GM23338 (cell line): Measurements from ENCODE around the gene TRHDE. TPM values are rescaled to one million over a fixed set of nuclear protein-coding genes. Genes with fewer than 3 reads are reported as not detected.

Experiments
- ATAC-seq: fragments of 200-7000 bp; cut with Tn5 transposase; 3 replicates; pipeline ENCODE4 v1.9.1; 2020
- DNase-seq: peaks from one replicate; pipeline ENCODE4 v3.0.0-alpha.2; 2015; ENCODE audit warnings: low spot score
- H2AFZ ChIP-seq: fragments of 200-600 bp; sonication (generic); 2 replicates; pipeline ENCODE4 v1.8.0; 2016; ENCODE audit warnings: antibody characterized with exemption, mild to moderate bottlenecking, moderate library complexity
- H3F3A ChIP-seq: fragments of 200-600 bp; sonication (generic); replicated peaks from 2 replicates; pipeline ENCODE4 v1.8.0; 2017; ENCODE audit warnings: antibody characterized with exemption, mixed run types, low read depth
- H3K27ac ChIP-seq: fragments of 200-600 bp; sonication (generic); 2 replicates; pipeline ENCODE4 v1.6.1; 2016; ENCODE audit warnings: low read depth
- H3K27me3 ChIP-seq: fragments of 200-600 bp; sonication (generic); 2 replicates; pipeline ENCODE4 v1.8.0; 2016; ENCODE audit warnings: mild to moderate bottlenecking, mixed run types, moderate library complexity; ENCODE audit not compliant: insufficient read depth
- H3K36me3 ChIP-seq: fragments of 200-600 bp; sonication (generic); 2 replicates; pipeline ENCODE4 v1.8.0; 2016; ENCODE audit warnings: mild to moderate bottlenecking; ENCODE audit not compliant: insufficient read depth
- H3K4me1 ChIP-seq: fragments of 200-600 bp; sonication (generic); 2 replicates; pipeline ENCODE4 v1.8.0; 2016; ENCODE audit warnings: mild to moderate bottlenecking, moderate library complexity; ENCODE audit not compliant: insufficient read depth
- H3K4me2 ChIP-seq: fragments of 200-600 bp; sonication (generic); 2 replicates; pipeline ENCODE4 v1.7.1; 2017; ENCODE audit warnings: mixed run types
- H3K4me3 ChIP-seq: fragments of 200-600 bp; sonication (generic); 2 replicates; pipeline ENCODE4 v1.6.1; 2016; ENCODE audit warnings: mixed run types
- H3K79me2 ChIP-seq: fragments of 200-600 bp; sonication (generic); replicated peaks from 2 replicates; pipeline ENCODE4 v1.8.0; 2017; ENCODE audit warnings: mild to moderate bottlenecking; ENCODE audit not compliant: insufficient read depth
- H3K9me2 ChIP-seq: fragments of 200-600 bp; sonication (generic); 2 replicates; pipeline ENCODE4 v1.8.0; 2017; ENCODE audit not compliant: insufficient read depth
- H4K20me1 ChIP-seq: fragments of 200-600 bp; sonication (generic); replicated peaks from 2 replicates; pipeline ENCODE4 v1.8.0; 2017; ENCODE audit warnings: mild to moderate bottlenecking; ENCODE audit not compliant: insufficient read depth
- H3K27ac Mint-ChIP-seq: 2 replicates; pipeline ENCODE4 v1.8.0; 2020; ENCODE audit warnings: inconsistent platforms, mild to moderate bottlenecking, moderate library complexity, mixed read lengths
- H3K27me3 Mint-ChIP-seq: 3 replicates; pipeline ENCODE4 v1.8.0; 2022; ENCODE audit warnings: low read depth, mild to moderate bottlenecking, moderate library complexity, mixed read lengths, inconsistent platforms; ENCODE audit not compliant: insufficient read depth, poor library complexity
- H3K36me3 Mint-ChIP-seq: 3 replicates; pipeline ENCODE4 v1.8.0; 2021; ENCODE audit warnings: low read depth, mild to moderate bottlenecking, inconsistent platforms, moderate library complexity, mixed read lengths
- H3K4me1 Mint-ChIP-seq: 3 replicates; pipeline ENCODE4 v1.8.0; 2020; ENCODE audit warnings: mild to moderate bottlenecking, inconsistent platforms, mixed read lengths
- H3K4me3 Mint-ChIP-seq: 3 replicates; pipeline ENCODE4 v1.8.0; 2021; ENCODE audit warnings: moderate library complexity, mild to moderate bottlenecking, inconsistent platforms, mixed read lengths
- H3K9me3 Mint-ChIP-seq: 3 replicates; pipeline ENCODE4 v1.8.0; 2020; ENCODE audit warnings: moderate library complexity, mild to moderate bottlenecking, inconsistent platforms, mixed read lengths
- CREB1 ChIP-seq: fragments of 250-450 bp; sonication (Bioruptor Pico); IDR thresholded peaks from 2 replicates; pipeline ENCODE4 v1.5.0; 2020; ENCODE audit warnings: low read depth, mild to moderate bottlenecking, moderate library complexity
- CTCF ChIP-seq, 2 experiments: fragments of 200-600 bp in 1 of 2; sonication (generic) in 1 of 2; conservative IDR thresholded peaks; 2 replicates each; pipeline versions ENCODE4 v1.5.1 to v1.6.1; 2016 to 2017; ENCODE audit warnings: antibody characterized with exemption in 2 of 2, low read depth in 2 of 2, mild to moderate bottlenecking in 2 of 2, moderate library complexity in 1 of 2
- ETS1 ChIP-seq: IDR thresholded peaks from 2 replicates; pipeline ENCODE4 v1.6.1; 2016; ENCODE audit warnings: antibody characterized with exemption
- EZH2 ChIP-seq: fragments of 200-600 bp; sonication (generic); IDR thresholded peaks from one replicate; pipeline ENCODE4 v1.8.0; 2017; ENCODE audit warnings: antibody characterized with exemption, mild to moderate bottlenecking, low read depth; ENCODE audit not compliant: unreplicated experiment
- EZH2phosphoT487 ChIP-seq: fragments of 200-600 bp; sonication (generic); IDR thresholded peaks from one replicate; pipeline ENCODE4 v1.8.1; 2018; ENCODE audit warnings: antibody characterized with exemption; ENCODE audit not compliant: unreplicated experiment
- JUNB ChIP-seq: IDR thresholded peaks from one replicate; pipeline ENCODE4 v1.6.1; 2016; ENCODE audit warnings: antibody characterized with exemption; ENCODE audit not compliant: unreplicated experiment
- NANOG ChIP-seq: IDR thresholded peaks from 2 replicates; pipeline ENCODE4 v1.6.1; 2016; ENCODE audit warnings: antibody characterized with exemption, borderline replicate concordance
- POLR2AphosphoS5 ChIP-seq: IDR thresholded peaks from 2 replicates; pipeline ENCODE4 v1.6.1; 2016; ENCODE audit warnings: antibody characterized with exemption, low read depth
- REST ChIP-seq: IDR thresholded peaks from one replicate; pipeline ENCODE4 v1.6.1; 2018; ENCODE audit warnings: antibody characterized with exemption; ENCODE audit not compliant: unreplicated experiment
- STAT1 ChIP-seq: IDR thresholded peaks from one replicate; pipeline ENCODE4 v1.6.1; 2016; ENCODE audit warnings: antibody characterized with exemption; ENCODE audit not compliant: unreplicated experiment
- ZNF114 ChIP-seq: fragments of 250-450 bp; sonication (Bioruptor Pico); IDR thresholded peaks from 2 replicates; pipeline ENCODE4 v1.5.0; 2020; ENCODE audit warnings: mild to moderate bottlenecking, moderate library complexity
- ZNF331 ChIP-seq: fragments of 250-450 bp; sonication (Bioruptor Pico); IDR thresholded peaks from 2 replicates; pipeline ENCODE4 v1.5.0; 2020; ENCODE audit warnings: low read depth, mild to moderate bottlenecking, moderate library complexity
- ZNF462 ChIP-seq: fragments of 250-450 bp; sonication (Bioruptor Pico); IDR thresholded peaks from 2 replicates; pipeline ENCODE4 v1.5.0; 2020; ENCODE audit warnings: mild to moderate bottlenecking, moderate library complexity
- polyA plus RNA-seq: library from polyadenylated mRNA; unstranded; fragments of >200 nt; fragmentation: Nextera tagmentation; extraction: Ambion mirVana; gene quantifications from 2 replicates; pipeline ENCODE4 v1.2.1, GENCODE V29; 2016
- total RNA-seq: library from RNA; depleted of rRNA; stranded (reverse); fragments of >200 nt; shearing (Covaris generic); gene quantifications from 2 replicates; pipeline ENCODE4 v1.2.3, GENCODE V29; 2014

TRHDE gene
- total and polyA plus RNA-seq, 2 experiments from 2014 or later, result 1.3 to 7.7 TPM

GRCh38 chr12:72631926-72632685 lies 359.9 kb downstream of the TRHDE start:
- H3K27ac Mint-ChIP-seq, result no peak overlapping the region
- no peak overlapping the region for H3K4me3 ChIP-seq
- H3F3A ChIP-seq, result no peaks in the 10 kb centered on the region
- H3K4me3 Mint-ChIP-seq, result no peak overlapping the region
- no peaks in the 10 kb centered on the region for H3K27me3 ChIP-seq
- peaks cover 5% of the 10 kb centered on the region; the same call in 1 of the 2 replicates for H3K4me1 ChIP-seq
- H3K9me3 Mint-ChIP-seq, result peaks cover 3% of the 10 kb centered on the region; the same call in 1 of the 3 replicates
- H3K27ac ChIP-seq, result no peak overlapping the region
- H3K4me2 ChIP-seq, result no peak overlapping the region; the same call in 1 of the 2 replicates
- DNase-seq (no peak), ATAC-seq (no peak)
- H3K36me3 ChIP-seq, result no peaks in the 10 kb centered on the region
- no peaks in the 10 kb centered on the region; the same call in 2 of the 3 replicates for H3K36me3 Mint-ChIP-seq
- H3K9me2 ChIP-seq, result no peaks in the 10 kb centered on the region
- H3K79me2 ChIP-seq, result no peaks in the 10 kb centered on the region
- H4K20me1 ChIP-seq, result no peaks in the 10 kb centered on the region
- H3K4me1 Mint-ChIP-seq, result peaks cover 10% of the 10 kb centered on the region
- peaks cover 2% of the 10 kb centered on the region for H3K27me3 Mint-ChIP-seq
- H2AFZ ChIP-seq, result no peak overlapping the region
- no peak for TF ChIP-seq STAT1
- no peak for TF ChIP-seq ZNF462 (CRISPR knock-in tag)
- TF ChIP-seq CREB1 (CRISPR knock-in tag), result no peak
- TF ChIP-seq ETS1, result no peak
- no peak for TF ChIP-seq ZNF114 (CRISPR knock-in tag)
- no peak for TF ChIP-seq NANOG
- no peak for TF ChIP-seq REST
- no peak for TF ChIP-seq ZNF331 (CRISPR knock-in tag)
- TF ChIP-seq EZH2, result no peak
- no peak for TF ChIP-seq CTCF (conservative IDR thresholded peaks at IDR 0.05; ENCODE audit: low read depth in 2 of 2)
- TF ChIP-seq JUNB, result no peak
- TF ChIP-seq POLR2AphosphoS5, result no peak
- no peak for TF ChIP-seq EZH2phosphoT487
